ENCODE results near the gene OR4E1.

DNA sequence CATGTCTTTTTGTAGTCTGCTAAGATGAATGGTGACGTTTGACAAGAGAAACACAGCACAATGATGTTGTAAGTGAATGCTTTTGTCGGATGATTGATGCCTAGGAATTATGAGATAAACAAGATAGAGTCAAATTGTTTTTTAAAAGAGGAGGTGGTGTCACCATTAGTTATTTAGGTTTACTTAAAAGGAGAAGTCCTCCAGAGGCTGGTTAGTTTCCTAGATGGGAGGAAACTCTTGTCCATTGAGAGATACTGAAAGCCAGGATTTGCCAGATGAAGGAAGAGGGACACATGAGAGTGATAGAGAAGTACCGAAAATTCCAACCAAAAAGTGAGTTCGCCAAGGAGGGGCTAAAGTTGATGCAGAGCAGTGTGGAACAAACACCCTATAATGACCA, 38.8 kb downstream of the OR4E1 start, which contains the start of gene OR10G2:
- TF ChIP-seq, protein P1, sequence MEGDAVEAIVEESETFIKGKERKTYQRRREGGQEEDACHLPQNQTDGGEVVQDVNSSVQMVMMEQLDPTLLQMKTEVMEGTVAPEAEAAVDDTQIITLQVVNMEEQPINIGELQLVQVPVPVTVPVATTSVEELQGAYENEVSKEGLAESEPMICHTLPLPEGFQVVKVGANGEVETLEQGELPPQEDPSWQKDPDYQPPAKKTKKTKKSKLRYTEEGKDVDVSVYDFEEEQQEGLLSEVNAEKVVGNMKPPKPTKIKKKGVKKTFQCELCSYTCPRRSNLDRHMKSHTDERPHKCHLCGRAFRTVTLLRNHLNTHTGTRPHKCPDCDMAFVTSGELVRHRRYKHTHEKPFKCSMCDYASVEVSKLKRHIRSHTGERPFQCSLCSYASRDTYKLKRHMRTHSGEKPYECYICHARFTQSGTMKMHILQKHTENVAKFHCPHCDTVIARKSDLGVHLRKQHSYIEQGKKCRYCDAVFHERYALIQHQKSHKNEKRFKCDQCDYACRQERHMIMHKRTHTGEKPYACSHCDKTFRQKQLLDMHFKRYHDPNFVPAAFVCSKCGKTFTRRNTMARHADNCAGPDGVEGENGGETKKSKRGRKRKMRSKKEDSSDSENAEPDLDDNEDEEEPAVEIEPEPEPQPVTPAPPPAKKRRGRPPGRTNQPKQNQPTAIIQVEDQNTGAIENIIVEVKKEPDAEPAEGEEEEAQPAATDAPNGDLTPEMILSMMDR (conservative IDR thresholded peaks at IDR 0.05; ENCODE audit: low read depth, low read length) = no peak
- no peak for TF ChIP-seq EZH2 (IDR thresholded peaks at IDR 0.05; ENCODE audit: low read length, unreplicated experiment)

Measured in PC-3 (cell line).